ENCODE measurements around the gene CYP2W1. TPM values are rescaled to one million over a fixed set of nuclear protein-coding genes. Genes with fewer than 3 reads are reported as not detected.
A peak's percentile ranks its signal among the peaks of the same experiment; 100 is the strongest.

The CYP2W1 gene
- total and polyA plus RNA-seq, 10 of the 15 experiments (the other 5 are each of a cell fraction or from before 2014, with no cell fraction given), result not detected

DNA sequence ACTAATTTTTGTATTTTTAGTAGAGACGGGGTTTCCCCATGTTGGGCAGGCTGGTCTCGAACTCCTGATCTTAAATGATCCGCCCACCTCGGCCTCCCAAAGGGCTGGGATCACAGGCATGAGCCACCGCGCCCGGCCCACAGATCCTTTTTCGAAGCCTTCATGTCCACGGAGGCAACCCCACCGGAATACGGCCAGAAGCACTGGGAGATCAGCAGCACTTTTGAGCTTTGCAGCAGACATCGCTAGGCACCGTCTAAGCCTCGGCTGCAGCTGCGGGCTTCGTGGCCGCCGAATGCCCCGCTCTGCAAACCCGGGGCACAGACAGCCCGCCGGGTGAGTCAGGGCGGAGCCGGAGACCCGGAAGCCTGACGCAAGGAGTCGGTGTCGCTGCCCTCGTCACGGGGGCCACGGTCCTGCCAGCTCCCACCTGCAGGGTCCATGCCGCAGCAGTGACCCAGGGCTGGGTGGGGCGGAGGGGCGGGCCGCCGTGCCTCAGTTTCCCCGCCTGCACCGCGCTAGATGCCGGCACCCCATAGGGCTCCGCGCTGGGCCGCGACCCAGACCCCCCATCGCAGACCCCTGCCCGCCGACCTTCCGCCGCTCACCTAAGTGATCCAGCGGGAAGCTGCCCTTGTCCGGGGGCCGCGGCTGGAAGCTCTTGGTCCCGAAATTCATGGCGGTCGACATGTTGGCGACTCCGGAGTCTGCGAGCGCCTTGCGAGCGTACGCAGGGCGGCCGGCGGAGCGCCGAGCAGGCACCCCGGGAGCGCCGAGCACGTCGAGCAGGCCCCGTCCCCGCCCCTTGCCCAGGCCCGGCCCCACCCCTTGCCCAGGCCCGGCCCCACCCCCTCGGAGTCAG lies 7.9 kb upstream of the CYP2W1 start, which contains the start of gene COX19 (continued):
- TF ChIP-seq, protein P1, sequence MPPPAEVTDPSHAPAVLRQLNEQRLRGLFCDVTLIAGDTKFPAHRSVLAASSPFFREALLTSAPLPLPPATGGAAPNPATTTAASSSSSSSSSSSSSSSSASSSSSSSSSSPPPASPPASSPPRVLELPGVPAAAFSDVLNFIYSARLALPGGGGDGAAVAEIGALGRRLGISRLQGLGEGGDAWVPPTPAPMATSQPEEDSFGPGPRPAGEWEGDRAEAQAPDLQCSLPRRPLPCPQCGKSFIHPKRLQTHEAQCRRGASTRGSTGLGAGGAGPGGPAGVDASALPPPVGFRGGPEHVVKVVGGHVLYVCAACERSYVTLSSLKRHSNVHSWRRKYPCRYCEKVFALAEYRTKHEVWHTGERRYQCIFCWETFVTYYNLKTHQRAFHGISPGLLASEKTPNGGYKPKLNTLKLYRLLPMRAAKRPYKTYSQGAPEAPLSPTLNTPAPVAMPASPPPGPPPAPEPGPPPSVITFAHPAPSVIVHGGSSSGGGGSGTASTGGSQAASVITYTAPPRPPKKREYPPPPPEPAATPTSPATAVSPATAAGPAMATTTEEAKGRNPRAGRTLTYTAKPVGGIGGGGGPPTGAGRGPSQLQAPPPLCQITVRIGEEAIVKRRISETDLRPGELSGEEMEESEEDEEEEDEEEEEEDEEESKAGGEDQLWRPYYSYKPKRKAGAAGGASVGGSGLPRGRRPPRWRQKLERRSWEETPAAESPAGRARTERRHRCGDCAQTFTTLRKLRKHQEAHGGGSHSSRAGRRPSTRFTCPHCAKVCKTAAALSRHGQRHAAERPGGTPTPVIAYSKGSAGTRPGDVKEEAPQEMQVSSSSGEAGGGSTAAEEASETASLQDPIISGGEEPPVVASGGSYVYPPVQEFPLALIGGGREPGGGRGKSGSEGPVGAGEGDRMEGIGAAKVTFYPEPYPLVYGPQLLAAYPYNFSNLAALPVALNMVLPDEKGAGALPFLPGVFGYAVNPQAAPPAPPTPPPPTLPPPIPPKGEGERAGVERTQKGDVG (CRISPR knock-in tag; IDR thresholded peaks at IDR 0.05), result no peak
- TF ChIP-seq, protein P2, sequence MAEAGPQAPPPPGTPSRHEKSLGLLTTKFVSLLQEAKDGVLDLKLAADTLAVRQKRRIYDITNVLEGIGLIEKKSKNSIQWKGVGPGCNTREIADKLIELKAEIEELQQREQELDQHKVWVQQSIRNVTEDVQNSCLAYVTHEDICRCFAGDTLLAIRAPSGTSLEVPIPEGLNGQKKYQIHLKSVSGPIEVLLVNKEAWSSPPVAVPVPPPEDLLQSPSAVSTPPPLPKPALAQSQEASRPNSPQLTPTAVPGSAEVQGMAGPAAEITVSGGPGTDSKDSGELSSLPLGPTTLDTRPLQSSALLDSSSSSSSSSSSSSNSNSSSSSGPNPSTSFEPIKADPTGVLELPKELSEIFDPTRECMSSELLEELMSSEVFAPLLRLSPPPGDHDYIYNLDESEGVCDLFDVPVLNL (IDR thresholded peaks at IDR 0.05; ENCODE audit: low read depth, low read length), result no peak
- TF ChIP-seq, protein P3, sequence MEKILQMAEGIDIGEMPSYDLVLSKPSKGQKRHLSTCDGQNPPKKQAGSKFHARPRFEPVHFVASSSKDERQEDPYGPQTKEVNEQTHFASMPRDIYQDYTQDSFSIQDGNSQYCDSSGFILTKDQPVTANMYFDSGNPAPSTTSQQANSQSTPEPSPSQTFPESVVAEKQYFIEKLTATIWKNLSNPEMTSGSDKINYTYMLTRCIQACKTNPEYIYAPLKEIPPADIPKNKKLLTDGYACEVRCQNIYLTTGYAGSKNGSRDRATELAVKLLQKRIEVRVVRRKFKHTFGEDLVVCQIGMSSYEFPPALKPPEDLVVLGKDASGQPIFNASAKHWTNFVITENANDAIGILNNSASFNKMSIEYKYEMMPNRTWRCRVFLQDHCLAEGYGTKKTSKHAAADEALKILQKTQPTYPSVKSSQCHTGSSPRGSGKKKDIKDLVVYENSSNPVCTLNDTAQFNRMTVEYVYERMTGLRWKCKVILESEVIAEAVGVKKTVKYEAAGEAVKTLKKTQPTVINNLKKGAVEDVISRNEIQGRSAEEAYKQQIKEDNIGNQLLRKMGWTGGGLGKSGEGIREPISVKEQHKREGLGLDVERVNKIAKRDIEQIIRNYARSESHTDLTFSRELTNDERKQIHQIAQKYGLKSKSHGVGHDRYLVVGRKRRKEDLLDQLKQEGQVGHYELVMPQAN (conservative IDR thresholded peaks at IDR 0.05), result peak; percentile 67
- TF ChIP-seq, protein P4, sequence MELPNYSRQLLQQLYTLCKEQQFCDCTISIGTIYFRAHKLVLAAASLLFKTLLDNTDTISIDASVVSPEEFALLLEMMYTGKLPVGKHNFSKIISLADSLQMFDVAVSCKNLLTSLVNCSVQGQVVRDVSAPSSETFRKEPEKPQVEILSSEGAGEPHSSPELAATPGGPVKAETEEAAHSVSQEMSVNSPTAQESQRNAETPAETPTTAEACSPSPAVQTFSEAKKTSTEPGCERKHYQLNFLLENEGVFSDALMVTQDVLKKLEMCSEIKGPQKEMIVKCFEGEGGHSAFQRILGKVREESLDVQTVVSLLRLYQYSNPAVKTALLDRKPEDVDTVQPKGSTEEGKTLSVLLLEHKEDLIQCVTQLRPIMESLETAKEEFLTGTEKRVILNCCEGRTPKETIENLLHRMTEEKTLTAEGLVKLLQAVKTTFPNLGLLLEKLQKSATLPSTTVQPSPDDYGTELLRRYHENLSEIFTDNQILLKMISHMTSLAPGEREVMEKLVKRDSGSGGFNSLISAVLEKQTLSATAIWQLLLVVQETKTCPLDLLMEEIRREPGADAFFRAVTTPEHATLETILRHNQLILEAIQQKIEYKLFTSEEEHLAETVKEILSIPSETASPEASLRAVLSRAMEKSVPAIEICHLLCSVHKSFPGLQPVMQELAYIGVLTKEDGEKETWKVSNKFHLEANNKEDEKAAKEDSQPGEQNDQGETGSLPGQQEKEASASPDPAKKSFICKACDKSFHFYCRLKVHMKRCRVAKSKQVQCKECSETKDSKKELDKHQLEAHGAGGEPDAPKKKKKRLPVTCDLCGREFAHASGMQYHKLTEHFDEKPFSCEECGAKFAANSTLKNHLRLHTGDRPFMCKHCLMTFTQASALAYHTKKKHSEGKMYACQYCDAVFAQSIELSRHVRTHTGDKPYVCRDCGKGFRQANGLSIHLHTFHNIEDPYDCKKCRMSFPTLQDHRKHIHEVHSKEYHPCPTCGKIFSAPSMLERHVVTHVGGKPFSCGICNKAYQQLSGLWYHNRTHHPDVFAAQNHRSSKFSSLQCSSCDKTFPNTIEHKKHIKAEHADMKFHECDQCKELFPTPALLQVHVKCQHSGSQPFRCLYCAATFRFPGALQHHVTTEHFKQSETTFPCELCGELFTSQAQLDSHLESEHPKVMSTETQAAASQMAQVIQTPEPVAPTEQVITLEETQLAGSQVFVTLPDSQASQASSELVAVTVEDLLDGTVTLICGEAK (IDR thresholded peaks at IDR 0.05; ENCODE audit: borderline replicate concordance), result no peak
- TF ChIP-seq RFX5 (IDR thresholded peaks at IDR 0.05; ENCODE audit: low read depth, low read length) (no peak), MYB (IDR thresholded peaks at IDR 0.05; ENCODE audit: borderline replicate concordance, low read depth, low read length) (no peak), EGR1 (IDR thresholded peaks at IDR 0.05; ENCODE audit: borderline replicate concordance in 1 of 2, low read depth in 2 of 2, low read length in 2 of 2) (peak; percentile 68 to 98; a peak in 2 of 3 replicates), TCF7 (IDR thresholded peaks at IDR 0.05; ENCODE audit: borderline replicate concordance) (no peak), CHD4 (IDR thresholded peaks at IDR 0.05) (no peak)
- TF ChIP-seq, protein P5, sequence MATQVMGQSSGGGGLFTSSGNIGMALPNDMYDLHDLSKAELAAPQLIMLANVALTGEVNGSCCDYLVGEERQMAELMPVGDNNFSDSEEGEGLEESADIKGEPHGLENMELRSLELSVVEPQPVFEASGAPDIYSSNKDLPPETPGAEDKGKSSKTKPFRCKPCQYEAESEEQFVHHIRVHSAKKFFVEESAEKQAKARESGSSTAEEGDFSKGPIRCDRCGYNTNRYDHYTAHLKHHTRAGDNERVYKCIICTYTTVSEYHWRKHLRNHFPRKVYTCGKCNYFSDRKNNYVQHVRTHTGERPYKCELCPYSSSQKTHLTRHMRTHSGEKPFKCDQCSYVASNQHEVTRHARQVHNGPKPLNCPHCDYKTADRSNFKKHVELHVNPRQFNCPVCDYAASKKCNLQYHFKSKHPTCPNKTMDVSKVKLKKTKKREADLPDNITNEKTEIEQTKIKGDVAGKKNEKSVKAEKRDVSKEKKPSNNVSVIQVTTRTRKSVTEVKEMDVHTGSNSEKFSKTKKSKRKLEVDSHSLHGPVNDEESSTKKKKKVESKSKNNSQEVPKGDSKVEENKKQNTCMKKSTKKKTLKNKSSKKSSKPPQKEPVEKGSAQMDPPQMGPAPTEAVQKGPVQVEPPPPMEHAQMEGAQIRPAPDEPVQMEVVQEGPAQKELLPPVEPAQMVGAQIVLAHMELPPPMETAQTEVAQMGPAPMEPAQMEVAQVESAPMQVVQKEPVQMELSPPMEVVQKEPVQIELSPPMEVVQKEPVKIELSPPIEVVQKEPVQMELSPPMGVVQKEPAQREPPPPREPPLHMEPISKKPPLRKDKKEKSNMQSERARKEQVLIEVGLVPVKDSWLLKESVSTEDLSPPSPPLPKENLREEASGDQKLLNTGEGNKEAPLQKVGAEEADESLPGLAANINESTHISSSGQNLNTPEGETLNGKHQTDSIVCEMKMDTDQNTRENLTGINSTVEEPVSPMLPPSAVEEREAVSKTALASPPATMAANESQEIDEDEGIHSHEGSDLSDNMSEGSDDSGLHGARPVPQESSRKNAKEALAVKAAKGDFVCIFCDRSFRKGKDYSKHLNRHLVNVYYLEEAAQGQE (IDR thresholded peaks at IDR 0.05; ENCODE audit: low read depth, low read length), result no peak
- TF ChIP-seq, protein P6, sequence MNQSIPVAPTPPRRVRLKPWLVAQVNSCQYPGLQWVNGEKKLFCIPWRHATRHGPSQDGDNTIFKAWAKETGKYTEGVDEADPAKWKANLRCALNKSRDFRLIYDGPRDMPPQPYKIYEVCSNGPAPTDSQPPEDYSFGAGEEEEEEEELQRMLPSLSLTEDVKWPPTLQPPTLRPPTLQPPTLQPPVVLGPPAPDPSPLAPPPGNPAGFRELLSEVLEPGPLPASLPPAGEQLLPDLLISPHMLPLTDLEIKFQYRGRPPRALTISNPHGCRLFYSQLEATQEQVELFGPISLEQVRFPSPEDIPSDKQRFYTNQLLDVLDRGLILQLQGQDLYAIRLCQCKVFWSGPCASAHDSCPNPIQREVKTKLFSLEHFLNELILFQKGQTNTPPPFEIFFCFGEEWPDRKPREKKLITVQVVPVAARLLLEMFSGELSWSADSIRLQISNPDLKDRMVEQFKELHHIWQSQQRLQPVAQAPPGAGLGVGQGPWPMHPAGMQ (IDR thresholded peaks at IDR 0.05; ENCODE audit: borderline replicate concordance), result no peak
